Esophagus muscularis mucosa (tissue), 4 donors: ENCODE measurements around the gene NACC1. TPM values are rescaled to one million over a fixed set of nuclear protein-coding genes. Genes with fewer than 3 reads are reported as not detected.

Source experiments
- DNase-seq: peaks from one replicate; pipeline ENCODE4 v3.0.0-alpha.2; 2017; ENCODE audit errors: extremely low spot score
- H3K27ac ChIP-seq, 4 donors: fragments of 200-600 bp; sonication (generic); replicated peaks in 1 of 4; 1 replicate in 3 of 4; 2 replicates in 1 of 4; pipeline ENCODE4 v1.5.1; 2016 to 2019; ENCODE audit warnings: mild to moderate bottlenecking in 1 of 4
- H3K27me3 ChIP-seq, 4 donors: fragments of 200-600 bp; sonication (generic); one replicate each; pipeline versions ENCODE4 v1.5.1 to v1.6.0; 2016 to 2019
- H3K36me3 ChIP-seq, 4 donors: fragments of 200-600 bp; sonication (generic); one replicate each; pipeline ENCODE4 v1.5.1; 2016 to 2019
- H3K4me1 ChIP-seq, 4 donors: fragments of 200-600 bp; sonication (generic); one replicate each; pipeline ENCODE4 v1.5.1; 2016 to 2019
- H3K4me3 ChIP-seq, 4 donors: fragments of 200-600 bp; sonication (generic); 1 replicate in 2 of 4; 2 replicates in 2 of 4; pipeline ENCODE4 v1.5.1; 2016 to 2019; ENCODE audit warnings: mild to moderate bottlenecking in 4 of 4, moderate library complexity in 1 of 4
- H3K9me3 ChIP-seq, 4 donors: fragments of 200-600 bp; sonication (generic); 1 replicate in 3 of 4; 2 replicates in 1 of 4; pipeline ENCODE4 v1.5.1; 2016 to 2019
- CTCF ChIP-seq, 3 experiments: fragments of 200-600 bp in 2 of 3; fragments of 450-650 bp in 1 of 3; sonication (generic) in 2 of 3; IDR thresholded peaks; one replicate each; pipeline ENCODE4 v1.5.1; 2017 to 2019; ENCODE audit warnings: antibody characterized with exemption in 3 of 3, mild to moderate bottlenecking in 2 of 3, moderate library complexity in 1 of 3
- EP300 ChIP-seq: sonication (generic); formaldehyde crosslinking; IDR thresholded peaks from one replicate; pipeline ENCODE4 v1.6.1; 2017; ENCODE audit warnings: antibody characterized with exemption
- POLR2A ChIP-seq: fragments of 450-650 bp; IDR thresholded peaks from one replicate; pipeline ENCODE4 v1.6.1; 2017; ENCODE audit warnings: antibody characterized with exemption, moderate library complexity, mild to moderate bottlenecking, low read depth
- POLR2AphosphoS5 ChIP-seq, 2 donors: sonication (generic); formaldehyde crosslinking; IDR thresholded peaks; one replicate each; pipeline ENCODE4 v1.6.1; 2017; ENCODE audit warnings: antibody characterized with exemption in 2 of 2
- WGBS: methylation state at CpG from one replicate; pipeline ENCODE4 v1.1.5; 2018; 5-methylcytosine and 5-hydroxymethylcytosine counted together
- intact Hi-C: fragments of 100-400 bp; cut with DNase I; formaldehyde crosslinking; loops from one replicate; pipeline ENCODE4 v1.15.1; 2023
- total RNA-seq, 4 donors: library from RNA; depleted of rRNA; stranded (reverse); fragments of >200 nt; gene quantifications; one replicate each; pipeline versions ENCODE4 v1.1.0 to v1.2.1, GENCODE V29; 2016

The NACC1 gene
- total RNA-seq, 4 donors from 2014 or later, result 24.5 to 61.6 (median 29.6) TPM

GRCh38 chr19:13134626-13135025 lies 16.6 kb downstream of the NACC1 start:
- intact Hi-C loops, result no loop called here
- 89% methylated on average over 3 of the region's 3 CpGs for WGBS
- H3K27ac ChIP-seq, result peak overlapping the region in 3 of 4 donors; percentile 6 to 58 (median 22)

GRCh38 chr19:13135068-13136062 lies 17.3 kb downstream of the NACC1 start:
- H3K36me3 ChIP-seq, result peaks cover 18 to 56% (median 51%) of the 10 kb centered on the region in 4 donors
- peaks cover 14 to 31% (median 21%) of the 10 kb centered on the region in 4 donors for H3K4me1 ChIP-seq
- intact Hi-C loops, result no loop called here
- H3K27me3 ChIP-seq, result no peaks in the 10 kb centered on the region
- TF ChIP-seq POLR2A, result no peak
- TF ChIP-seq EP300, result no peak
- no peak for TF ChIP-seq CTCF (IDR thresholded peaks at IDR 0.05)
- no peak for TF ChIP-seq POLR2AphosphoS5 (IDR thresholded peaks at IDR 0.05)
- 95% methylated on average over 24 of the region's 60 CpGs for WGBS
- H3K9me3 ChIP-seq, result no peaks in the 10 kb centered on the region
- H3K27ac ChIP-seq, result peak overlapping the region in 3 of 4 donors; percentile 6 to 58 (median 22)
- no peak for DNase-seq
- H3K4me3 ChIP-seq, result no peak overlapping the region

More at GRCh38 chr19:13134626-13135025, 16.6 kb downstream of the NACC1 start:
- Histone ChIP-seq H3K4me1 (peaks cover 14 to 31% (median 21%) of the 10 kb centered on the region in 4 donors), H3K9me3 (no peaks in the 10 kb centered on the region), H3K4me3 (no peak overlapping the region), H3K27me3 (no peaks in the 10 kb centered on the region), H3K36me3 (peaks cover 18 to 48% (median 46%) of the 10 kb centered on the region in 4 donors)
- TF ChIP-seq CTCF (IDR thresholded peaks at IDR 0.05) (no peak), POLR2AphosphoS5 (IDR thresholded peaks at IDR 0.05) (peak; percentile 57 to 73), EP300 (peak; percentile 16), POLR2A (no peak)
- no peak for DNase-seq

- Histone ChIP-seq H3K4me1 (peaks cover 14 to 31% (median 21%) of the 10 kb centered on the region in 4 donors), H3K4me3 (no peak overlapping the region), H3K36me3 (peaks cover 18 to 60% (median 55%) of the 10 kb centered on the region in 4 donors), H3K27me3 (no peaks in the 10 kb centered on the region), H3K27ac (no peak overlapping the region), H3K9me3 (no peaks in the 10 kb centered on the region)
- DNase-seq, result no peak
- intact Hi-C loops, result no loop called here
- WGBS, result 89% methylated on average over 27 of the region's 28 CpGs
- TF ChIP-seq POLR2AphosphoS5 (IDR thresholded peaks at IDR 0.05) (no peak), POLR2A (no peak), EP300 (no peak), CTCF (IDR thresholded peaks at IDR 0.05) (no peak)
These were observed 19.3 kb downstream of the NACC1 start for GRCh38 chr19:13137290-13137794.

GRCh38 chr19:13138171-13138915 lies 20.3 kb downstream of the NACC1 start:
- peaks cover 11 to 31% (median 20%) of the 10 kb centered on the region in 4 donors for H3K4me1 ChIP-seq
- no peaks in the 10 kb centered on the region for H3K27me3 ChIP-seq
- no peak overlapping the region for H3K4me3 ChIP-seq
- 91% methylated on average over 27 of the region's 40 CpGs for WGBS
- no peak for DNase-seq
- no peak overlapping the region for H3K27ac ChIP-seq
- no peaks in the 10 kb centered on the region for H3K9me3 ChIP-seq
- no peak for TF ChIP-seq CTCF (IDR thresholded peaks at IDR 0.05)
- no peak for TF ChIP-seq POLR2AphosphoS5 (IDR thresholded peaks at IDR 0.05)
- intact Hi-C loops, result no loop called here
- peaks cover 18 to 61% (median 57%) of the 10 kb centered on the region in 4 donors for H3K36me3 ChIP-seq
